Smooth muscle cell (in vitro differentiated cells): ENCODE data around the gene TYR. TPM values are rescaled to one million over a fixed set of nuclear protein-coding genes. Genes with fewer than 3 reads are reported as not detected.
"Not testable (repeated sequence)": the region's sequence is repeated elsewhere in the genome, so short reads cannot be mapped to it uniquely, and the experiment has no call there.

Experiments
- DNase-seq: peaks from one replicate; lab custom pipeline; 2025; ENCODE audit not compliant: unreplicated experiment; lab: John Stamatoyannopoulos, UW
- H2AFZ ChIP-seq: fragments of 200-600 bp; sonication (generic); 2 replicates; pipeline ENCODE4 v1.6.0; 2016; ENCODE audit warnings: antibody characterized with exemption, low read depth, mild to moderate bottlenecking
- H3F3A ChIP-seq: fragments of 200-600 bp; sonication (generic); 2 replicates; pipeline ENCODE4 v1.6.0; 2017; ENCODE audit warnings: antibody characterized with exemption, low read depth
- H3K27ac ChIP-seq: fragments of 200-600 bp; sonication (generic); 2 replicates; pipeline ENCODE4 v1.5.1; 2016; ENCODE audit warnings: low read depth, mild to moderate bottlenecking
- H3K27me3 ChIP-seq: fragments of 200-600 bp; sonication (generic); 2 replicates; pipeline ENCODE4 v1.6.1; 2016; ENCODE audit warnings: low read depth, mild to moderate bottlenecking
- H3K36me3 ChIP-seq: fragments of 200-600 bp; sonication (generic); 2 replicates; pipeline ENCODE4 v1.5.1; 2016; ENCODE audit warnings: low read depth
- H3K4me1 ChIP-seq: fragments of 200-600 bp; sonication (generic); 2 replicates; pipeline ENCODE4 v1.5.1; 2016; ENCODE audit warnings: low read depth
- H3K4me2 ChIP-seq: fragments of 200-600 bp; sonication (generic); 2 replicates; pipeline ENCODE4 v1.6.0; 2016; ENCODE audit warnings: mild to moderate bottlenecking
- H3K4me3 ChIP-seq: fragments of 200-600 bp; sonication (generic); 2 replicates; pipeline ENCODE4 v1.5.1; 2016; ENCODE audit warnings: mild to moderate bottlenecking
- H3K79me2 ChIP-seq: fragments of 200-600 bp; sonication (generic); 2 replicates; pipeline ENCODE4 v1.6.0; 2016; ENCODE audit warnings: low read depth, mild to moderate bottlenecking
- H3K9ac ChIP-seq: fragments of 200-600 bp; sonication (generic); 2 replicates; pipeline ENCODE4 v1.6.0; 2016; ENCODE audit warnings: low read depth
- H3K9me3 ChIP-seq: fragments of 200-600 bp; sonication (generic); replicated peaks from 2 replicates; pipeline ENCODE4 v1.5.1; 2016; ENCODE audit warnings: low read depth
- H4K20me1 ChIP-seq: fragments of 200-600 bp; sonication (generic); 2 replicates; pipeline ENCODE4 v1.6.0; 2016; ENCODE audit warnings: low read depth
- WGBS: methylation state at CpG from one replicate; pipeline ENCODE4 v1.1.7; 2016; ENCODE audit warnings: low lambda C conversion rate; 5-methylcytosine and 5-hydroxymethylcytosine counted together
- polyA plus RNA-seq: library from polyadenylated mRNA; unstranded; fragments of >200 nt; fragmentation: Nextera tagmentation; extraction: Ambion mirVana; gene quantifications from 2 replicates; pipeline ENCODE4 v1.2.1, GENCODE V29; 2016
- total RNA-seq: library from RNA; depleted of rRNA; stranded (reverse); fragments of >200 nt; gene quantifications from 2 replicates; pipeline ENCODE4 v1.2.3, GENCODE V29; 2014
- TF ChIP-seq, protein P1 (sequence below): fragments of 200-600 bp; sonication (generic); IDR thresholded peaks from 2 replicates; pipeline ENCODE4 v1.5.1; 2017; ENCODE audit warnings: borderline replicate concordance, mild to moderate bottlenecking, antibody characterized with exemption; ENCODE audit not compliant: insufficient read depth, poor library complexity, severe bottlenecking

Gene TYR
- total and polyA plus RNA-seq, 2 experiments from 2014 or later: not detected

DNA sequence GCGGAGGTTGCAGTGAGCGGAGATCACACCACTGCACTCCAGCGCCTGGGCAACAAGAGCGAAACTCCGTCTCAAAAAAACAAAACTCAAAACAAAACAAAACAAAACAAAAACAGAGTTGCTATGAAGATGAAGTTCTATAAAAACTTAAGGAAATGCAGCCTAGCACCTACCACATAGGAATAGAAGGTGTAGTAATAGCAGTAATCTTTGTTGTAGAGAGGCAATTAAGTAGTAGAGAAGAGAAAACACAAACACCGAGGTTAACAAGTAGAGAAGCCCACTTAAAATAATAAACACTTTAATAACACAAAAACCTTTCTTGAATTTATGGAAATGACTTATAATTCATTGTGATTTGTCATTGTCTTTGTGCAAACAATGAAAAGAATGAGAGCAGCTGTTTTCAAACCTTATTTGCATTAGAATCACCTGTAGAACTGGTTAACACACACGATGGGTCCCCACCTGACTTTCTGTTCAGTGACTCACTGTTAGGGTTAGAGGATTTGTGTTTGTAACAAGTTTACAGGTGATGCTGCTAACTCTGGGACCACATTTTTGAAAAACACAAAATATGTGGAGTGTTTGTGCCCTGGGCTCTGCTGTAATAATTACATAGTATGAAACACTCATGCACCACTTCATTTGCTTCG lies 43.1 kb downstream of the TYR start:
- no peak for DNase-seq
- Histone ChIP-seq H3K9me3 (no peaks in the 10 kb centered on the region), H3K36me3 (no peaks in the 10 kb centered on the region), H3F3A (no peaks in the 10 kb centered on the region), H3K9ac (no peak overlapping the region), H3K79me2 (no peaks in the 10 kb centered on the region), H3K4me2 (no peak overlapping the region), H3K4me3 (no peak overlapping the region), H2AFZ (no peak overlapping the region), H3K27ac (no peak overlapping the region), H3K27me3 (no peaks in the 10 kb centered on the region), H3K4me1 (no peaks in the 10 kb centered on the region), H4K20me1 (no peaks in the 10 kb centered on the region)
- WGBS: 76% methylated on average over 8 of the region's 8 CpGs
- TF ChIP-seq, protein P1, sequence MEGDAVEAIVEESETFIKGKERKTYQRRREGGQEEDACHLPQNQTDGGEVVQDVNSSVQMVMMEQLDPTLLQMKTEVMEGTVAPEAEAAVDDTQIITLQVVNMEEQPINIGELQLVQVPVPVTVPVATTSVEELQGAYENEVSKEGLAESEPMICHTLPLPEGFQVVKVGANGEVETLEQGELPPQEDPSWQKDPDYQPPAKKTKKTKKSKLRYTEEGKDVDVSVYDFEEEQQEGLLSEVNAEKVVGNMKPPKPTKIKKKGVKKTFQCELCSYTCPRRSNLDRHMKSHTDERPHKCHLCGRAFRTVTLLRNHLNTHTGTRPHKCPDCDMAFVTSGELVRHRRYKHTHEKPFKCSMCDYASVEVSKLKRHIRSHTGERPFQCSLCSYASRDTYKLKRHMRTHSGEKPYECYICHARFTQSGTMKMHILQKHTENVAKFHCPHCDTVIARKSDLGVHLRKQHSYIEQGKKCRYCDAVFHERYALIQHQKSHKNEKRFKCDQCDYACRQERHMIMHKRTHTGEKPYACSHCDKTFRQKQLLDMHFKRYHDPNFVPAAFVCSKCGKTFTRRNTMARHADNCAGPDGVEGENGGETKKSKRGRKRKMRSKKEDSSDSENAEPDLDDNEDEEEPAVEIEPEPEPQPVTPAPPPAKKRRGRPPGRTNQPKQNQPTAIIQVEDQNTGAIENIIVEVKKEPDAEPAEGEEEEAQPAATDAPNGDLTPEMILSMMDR: no peak

DNA sequence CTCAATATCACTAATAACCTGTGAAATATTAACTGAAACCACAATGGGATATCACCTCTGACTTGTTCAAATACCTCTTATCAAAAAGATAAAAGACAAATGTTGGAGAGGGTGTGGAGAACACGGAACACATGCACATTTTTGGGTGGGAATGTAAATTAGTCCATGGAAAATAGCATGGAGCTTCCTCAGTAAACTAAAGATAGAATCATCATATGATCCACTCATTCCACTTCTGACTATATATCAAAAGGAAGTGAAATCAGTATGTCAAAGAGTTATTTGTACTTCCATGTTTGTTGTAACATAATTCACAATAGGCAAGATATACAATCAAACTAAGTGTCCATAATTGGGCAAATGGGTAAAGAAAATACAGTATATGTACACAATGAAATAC lies 57.4 kb downstream of the TYR start:
- Histone ChIP-seq H3K36me3 (no peaks in the 10 kb centered on the region), H3K79me2 (no peaks in the 10 kb centered on the region), H3F3A (no peaks in the 10 kb centered on the region), H3K4me1 (no peaks in the 10 kb centered on the region), H2AFZ (no peak overlapping the region), H3K27ac (no peak overlapping the region), H3K4me3 (no peak overlapping the region), H3K9me3 (no peaks in the 10 kb centered on the region), H3K27me3 (no peaks in the 10 kb centered on the region), H3K9ac (no peak overlapping the region), H4K20me1 (no peaks in the 10 kb centered on the region), H3K4me2 (no peak overlapping the region)
- TF ChIP-seq, protein P1: no peak
- WGBS: 80% methylated on average over 1 of the region's 1 CpG
- DNase-seq: no peak

DNA sequence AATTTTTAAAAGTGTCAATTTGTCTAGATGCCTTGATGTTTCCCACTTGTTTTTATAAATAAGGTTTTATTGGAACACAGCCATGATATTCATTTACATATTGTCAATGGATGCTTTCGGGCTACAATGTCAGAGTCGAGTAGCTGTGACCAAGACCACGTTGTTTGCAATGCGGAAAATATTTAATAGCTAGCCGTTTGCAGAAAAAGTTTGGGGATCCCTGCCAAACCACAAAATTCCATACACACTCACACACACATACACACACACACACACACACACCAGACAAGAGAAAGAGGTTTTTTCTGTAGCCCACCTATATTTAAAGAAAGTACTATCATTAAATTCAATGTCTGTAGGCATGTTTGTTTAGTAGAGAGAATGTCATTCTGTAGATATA lies 58.3 kb downstream of the TYR start:
- H3K79me2 ChIP-seq: no peaks in the 10 kb centered on the region
- H3K27me3 ChIP-seq: no peaks in the 10 kb centered on the region
- no peak overlapping the region for H3K4me3 ChIP-seq
- no peak overlapping the region for H3K9ac ChIP-seq
- no peak overlapping the region for H2AFZ ChIP-seq
- no peak for DNase-seq
- 78% methylated on average over 5 of the region's 5 CpGs for WGBS
- H3F3A ChIP-seq: no peaks in the 10 kb centered on the region
- TF ChIP-seq, protein P1: no peak
- H4K20me1 ChIP-seq: no peaks in the 10 kb centered on the region
- no peak overlapping the region for H3K4me2 ChIP-seq
- H3K27ac ChIP-seq: no peak overlapping the region
- H3K4me1 ChIP-seq: no peaks in the 10 kb centered on the region
- H3K9me3 ChIP-seq: no peaks in the 10 kb centered on the region
- no peaks in the 10 kb centered on the region for H3K36me3 ChIP-seq

DNA sequence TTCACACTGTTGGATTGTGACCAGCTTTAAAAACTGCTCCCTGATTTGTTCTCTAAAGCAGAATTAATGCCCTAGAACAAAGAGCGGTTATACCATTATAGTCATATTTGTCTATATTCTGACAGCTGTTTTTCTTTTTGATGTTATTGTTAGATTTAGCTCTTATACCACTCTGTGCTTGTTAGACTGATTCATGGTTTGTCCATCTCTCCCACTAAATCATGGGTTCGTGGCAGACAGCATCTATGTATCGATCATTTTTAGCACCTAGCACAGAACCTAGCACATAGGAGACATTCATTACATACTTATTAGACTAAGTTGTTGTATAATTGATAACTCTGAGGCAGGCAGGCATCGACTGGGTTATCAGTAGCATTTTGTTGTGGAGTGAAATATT lies 69.3 kb downstream of the TYR start:
- not testable (repeated sequence) for H3K4me1 ChIP-seq, DNase-seq
- 93% methylated on average over 4 of the region's 4 CpGs for WGBS

More for the DNA sequence above, 69.3 kb downstream of the TYR start:
- not testable (repeated sequence) for H3K4me2 ChIP-seq, H4K20me1 ChIP-seq, H3K9ac ChIP-seq, H3K4me3 ChIP-seq, H3K27me3 ChIP-seq, H3K79me2 ChIP-seq, H3K36me3 ChIP-seq, H3K9me3 ChIP-seq, H2AFZ ChIP-seq, H3F3A ChIP-seq, H3K27ac ChIP-seq
